Measurements from ENCODE around the gene PIN4.
"Not testable (repeated sequence)": the region's sequence is repeated elsewhere in the genome, so short reads cannot be mapped to it uniquely, and the experiment has no call there.

Gene PIN4

GRCh38 chrX:72159769-72160168 is 21.8 kb upstream of the PIN4 start:
- Histone ChIP-seq H3K4me1 (ENCODE audit: low read depth, poor library complexity, severe bottlenecking) (no peaks in the 10 kb centered on the region), H3K79me2 (ENCODE audit: insufficient read depth, low read depth) (no peaks in the 10 kb centered on the region), H3K27ac (no peak overlapping the region), H3K27me3 (ENCODE audit: insufficient read depth, low read depth) (no peaks in the 10 kb centered on the region), H3K9ac (no peak overlapping the region), H4K20me1 (ENCODE audit: insufficient read depth) (no peaks in the 10 kb centered on the region), H3K4me2 (no peak overlapping the region), H3K36me3 (ENCODE audit: insufficient read depth) (no peaks in the 10 kb centered on the region), H2AFZ (ENCODE audit: low read depth) (no peak overlapping the region), H3K4me3 (IDR thresholded peaks at IDR 0.05; ENCODE audit: insufficient read depth, low read depth, low read length) (no peak overlapping the region)
- TF ChIP-seq CTCF (conservative IDR thresholded peaks at IDR 0.05; ENCODE audit: low read depth, low read length): no peak

GRCh38 chrX:72165551-72165950 is 16.0 kb upstream of the PIN4 start:
- Histone ChIP-seq H3K79me2 (ENCODE audit: insufficient read depth, low read depth) (no peaks in the 10 kb centered on the region), H3K4me2 (no peak overlapping the region), H4K20me1 (ENCODE audit: insufficient read depth) (no peaks in the 10 kb centered on the region), H3K36me3 (ENCODE audit: insufficient read depth) (no peaks in the 10 kb centered on the region), H3K27ac (no peak overlapping the region), H3K27me3 (ENCODE audit: insufficient read depth, low read depth) (no peaks in the 10 kb centered on the region), H3K9ac (no peak overlapping the region), H3K4me3 (IDR thresholded peaks at IDR 0.05; ENCODE audit: insufficient read depth, low read depth, low read length) (no peak overlapping the region), H2AFZ (ENCODE audit: low read depth) (no peak overlapping the region), H3K4me1 (ENCODE audit: low read depth, poor library complexity, severe bottlenecking) (no peaks in the 10 kb centered on the region)
- no peak for TF ChIP-seq CTCF (conservative IDR thresholded peaks at IDR 0.05; ENCODE audit: low read depth, low read length)

DNA sequence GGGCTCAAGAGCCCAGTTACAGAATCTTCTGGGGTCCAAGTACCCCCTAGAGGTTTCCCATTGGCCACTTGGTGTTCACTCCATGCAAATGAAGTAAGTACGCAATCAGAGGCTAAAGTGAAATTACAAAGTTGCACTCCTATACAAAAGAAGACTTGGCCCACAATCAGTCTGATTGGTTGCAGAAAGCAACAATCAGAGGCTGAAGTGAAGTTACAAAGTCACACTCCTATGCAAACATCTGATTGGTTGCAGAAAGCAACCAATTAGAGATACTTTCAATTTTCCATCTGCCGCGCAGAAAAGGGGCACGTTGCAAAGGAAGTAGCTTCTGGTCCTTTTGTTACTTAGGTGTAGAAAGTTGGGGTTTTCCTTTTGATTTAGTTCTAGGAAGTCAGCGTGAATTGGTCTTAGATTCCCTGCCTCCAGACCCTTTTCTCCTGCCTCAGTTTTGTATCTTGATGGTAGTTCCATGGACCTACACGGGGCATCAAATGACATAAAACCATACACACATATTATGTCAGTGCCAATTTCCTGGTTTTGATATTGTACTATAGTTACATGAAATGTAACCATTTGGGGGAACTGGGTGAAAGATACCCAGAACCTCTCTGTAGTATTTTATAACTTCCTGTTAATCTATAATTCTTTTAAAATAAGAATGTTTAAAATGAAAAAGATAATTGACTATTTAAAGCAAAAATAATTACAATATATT is 12.4 kb upstream of the PIN4 start:
- Histone ChIP-seq H4K20me1 (ENCODE audit: insufficient read depth) (no peaks in the 10 kb centered on the region), H3K4me1 (ENCODE audit: low read depth, poor library complexity, severe bottlenecking) (no peaks in the 10 kb centered on the region), H3K9ac (no peak overlapping the region), H3K4me3 (IDR thresholded peaks at IDR 0.05; ENCODE audit: insufficient read depth, low read depth, low read length) (no peak overlapping the region), H3K27ac (no peak overlapping the region), H2AFZ (ENCODE audit: low read depth) (no peak overlapping the region), H3K79me2 (ENCODE audit: insufficient read depth, low read depth) (no peaks in the 10 kb centered on the region), H3K4me2 (no peak overlapping the region), H3K27me3 (ENCODE audit: insufficient read depth, low read depth) (no peaks in the 10 kb centered on the region), H3K36me3 (ENCODE audit: insufficient read depth) (no peaks in the 10 kb centered on the region)
- no peak for TF ChIP-seq CTCF (conservative IDR thresholded peaks at IDR 0.05; ENCODE audit: low read depth, low read length)

GRCh38 chrX:72176289-72176688 is 5.3 kb upstream of the PIN4 start:
- not testable (repeated sequence) for H3K27ac ChIP-seq; H3K27me3 ChIP-seq (ENCODE audit: insufficient read depth, low read depth); H3K4me1 ChIP-seq (ENCODE audit: low read depth, poor library complexity, severe bottlenecking); H3K79me2 ChIP-seq (ENCODE audit: insufficient read depth, low read depth); H3K9ac ChIP-seq; H3K4me3 ChIP-seq (IDR thresholded peaks at IDR 0.05; ENCODE audit: insufficient read depth, low read depth, low read length); H3K4me2 ChIP-seq; H2AFZ ChIP-seq (ENCODE audit: low read depth); H4K20me1 ChIP-seq (ENCODE audit: insufficient read depth); H3K36me3 ChIP-seq (ENCODE audit: insufficient read depth)

- H3K9ac ChIP-seq: no peak overlapping the region
- peaks cover 3% of the 10 kb centered on the region; the same call in 1 of the 2 replicates for H3K79me2 ChIP-seq (ENCODE audit: insufficient read depth, low read depth)
- no peak overlapping the region for H3K27ac ChIP-seq
- H4K20me1 ChIP-seq (ENCODE audit: insufficient read depth): no peaks in the 10 kb centered on the region
- no peaks in the 10 kb centered on the region for H3K27me3 ChIP-seq (ENCODE audit: insufficient read depth, low read depth)
- no peaks in the 10 kb centered on the region for H3K36me3 ChIP-seq (ENCODE audit: insufficient read depth)
- no peak overlapping the region for H2AFZ ChIP-seq (ENCODE audit: low read depth)
- no peak overlapping the region for H3K4me2 ChIP-seq
- peaks cover 8% of the 10 kb centered on the region for H3K4me1 ChIP-seq (ENCODE audit: low read depth, poor library complexity, severe bottlenecking)
- no peak for TF ChIP-seq CTCF (conservative IDR thresholded peaks at IDR 0.05; ENCODE audit: low read depth, low read length)
- no peak overlapping the region for H3K4me3 ChIP-seq (IDR thresholded peaks at IDR 0.05; ENCODE audit: insufficient read depth, low read depth, low read length)
These were observed 4.6 kb upstream of the PIN4 start for GRCh38 chrX:72176981-72177380.
